Esophagus mucosa (tissue), 1 donor: Measurements from ENCODE around the gene TMC8. TPM values are rescaled to one million over a fixed set of nuclear protein-coding genes. Genes with fewer than 3 reads are reported as not detected.
A peak's percentile ranks its signal among the peaks of the same experiment; 100 is the strongest.

Experiments
- ATAC-seq: fragments of 200-7000 bp; cut with Tn5 transposase; one replicate; pipeline ENCODE4 v1.9.1; 2020
- total RNA-seq: library from RNA; stranded (reverse); gene quantifications from one replicate; pipeline ENCODE4 v1.2.4, GENCODE V29; 2023
- donor health status: DM: yes; HTN: yes; CAD: no.

Gene TMC8
- total RNA-seq, 1 donor from 2014 or later, result 2.0 TPM

DNA sequence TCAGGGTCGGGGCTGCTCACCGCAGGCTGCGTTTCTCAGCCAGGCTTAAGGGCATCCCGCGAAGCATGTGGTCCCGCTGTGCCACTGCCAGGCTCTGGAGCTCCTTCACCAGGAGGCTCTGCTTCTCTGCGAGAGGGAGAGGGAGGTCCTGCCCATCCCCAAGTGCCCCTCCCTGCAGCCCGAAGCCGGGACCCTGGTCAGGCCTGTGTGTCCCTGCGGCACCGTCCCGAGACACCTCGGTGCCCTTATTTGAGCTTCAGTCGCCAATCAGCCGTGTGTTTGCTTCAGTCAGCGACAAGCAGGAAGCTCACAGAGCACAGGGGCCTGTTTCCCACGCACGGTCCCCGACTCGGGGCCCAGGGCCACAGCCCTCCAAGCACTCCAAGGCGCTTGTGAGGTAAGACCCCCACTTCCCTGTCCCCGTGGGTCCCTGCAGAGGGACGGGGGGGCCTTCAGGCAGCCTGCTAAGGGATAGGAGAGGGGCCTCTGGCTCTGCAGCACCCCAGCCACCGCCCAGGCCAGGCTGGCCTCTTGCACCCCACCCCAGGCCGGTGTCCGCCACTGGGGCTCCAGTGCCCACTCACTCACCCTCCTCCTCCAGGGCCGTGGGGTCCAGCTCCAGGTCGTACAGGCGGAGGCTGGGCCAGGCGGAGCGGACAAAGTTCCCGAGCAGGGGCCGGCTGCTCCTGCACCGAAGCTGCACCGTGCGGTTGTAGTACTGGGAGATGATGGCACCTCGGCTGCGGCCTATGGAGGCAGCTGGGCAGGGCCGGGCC, 5.2 kb upstream of the TMC8 start:
- ATAC-seq, result no peak

- ATAC-seq, result no peak
Measured at GRCh38 chr17:78125976-78126894, 4.3 kb upstream of the TMC8 start.

DNA sequence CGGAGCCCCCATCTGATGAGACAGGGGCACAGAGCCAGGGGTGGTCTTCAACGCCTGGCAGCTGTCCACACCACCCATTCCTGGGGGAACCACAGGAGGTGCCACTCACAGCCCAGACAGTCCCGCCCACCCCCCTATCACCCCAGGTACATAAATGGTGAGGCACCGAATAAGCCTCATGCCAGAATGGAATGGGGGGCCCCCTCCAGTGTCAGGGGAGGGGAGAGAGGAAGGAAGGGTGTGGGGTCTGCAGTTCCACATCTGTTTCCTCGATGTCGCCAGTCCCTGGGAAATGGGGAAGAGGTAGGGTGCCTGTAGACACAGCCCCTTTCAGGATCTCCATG, 3.7 kb upstream of the TMC8 start:
- no peak for ATAC-seq

DNA sequence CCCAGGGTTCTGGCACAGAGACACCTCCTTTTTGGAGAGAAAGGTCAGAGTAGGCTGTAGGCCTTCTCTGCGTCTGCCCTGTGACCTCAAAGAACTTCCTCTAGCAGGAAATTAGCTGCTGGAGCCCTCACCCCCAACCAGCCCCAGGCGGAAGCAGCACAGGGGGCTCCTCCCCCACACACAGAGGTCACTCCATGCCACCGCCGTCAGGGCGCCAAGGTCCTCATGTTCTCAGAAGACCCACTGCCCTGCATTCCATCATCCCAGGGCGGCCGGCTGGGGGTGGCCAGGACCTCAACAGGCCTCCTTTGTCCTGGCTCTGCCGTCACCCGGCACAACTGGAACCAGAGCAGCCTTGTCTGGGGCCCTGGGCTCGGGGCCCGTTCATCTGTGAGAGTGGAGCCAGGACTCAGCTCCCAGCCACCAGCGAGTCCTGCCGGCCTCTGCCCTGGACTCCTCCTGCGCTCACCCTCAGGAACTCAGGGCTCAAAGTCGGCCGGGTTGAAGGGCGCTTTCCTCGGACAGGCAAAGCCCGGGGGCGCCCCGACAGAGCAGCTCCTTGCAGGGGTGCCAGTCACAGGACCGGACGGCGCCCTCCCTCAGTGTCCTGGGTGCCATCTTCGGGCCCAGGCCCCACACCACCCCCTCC, 3.2 kb upstream of the TMC8 start:
- peak; percentile 3 for ATAC-seq

- ATAC-seq, result peak; percentile 30
Measured at GRCh38 chr17:78127888-78128550, 2.6 kb upstream of the TMC8 start.

GRCh38 chr17:78128551-78129350, 1.8 kb upstream of the TMC8 start, which contains the start of gene TMC6:
Gene TMC6, minus strand, starts transcription at chr17:78128755. Its CDS starts 1,923 bp downstream, at chr17:78126832.
- peak; percentile 72 for ATAC-seq

DNA sequence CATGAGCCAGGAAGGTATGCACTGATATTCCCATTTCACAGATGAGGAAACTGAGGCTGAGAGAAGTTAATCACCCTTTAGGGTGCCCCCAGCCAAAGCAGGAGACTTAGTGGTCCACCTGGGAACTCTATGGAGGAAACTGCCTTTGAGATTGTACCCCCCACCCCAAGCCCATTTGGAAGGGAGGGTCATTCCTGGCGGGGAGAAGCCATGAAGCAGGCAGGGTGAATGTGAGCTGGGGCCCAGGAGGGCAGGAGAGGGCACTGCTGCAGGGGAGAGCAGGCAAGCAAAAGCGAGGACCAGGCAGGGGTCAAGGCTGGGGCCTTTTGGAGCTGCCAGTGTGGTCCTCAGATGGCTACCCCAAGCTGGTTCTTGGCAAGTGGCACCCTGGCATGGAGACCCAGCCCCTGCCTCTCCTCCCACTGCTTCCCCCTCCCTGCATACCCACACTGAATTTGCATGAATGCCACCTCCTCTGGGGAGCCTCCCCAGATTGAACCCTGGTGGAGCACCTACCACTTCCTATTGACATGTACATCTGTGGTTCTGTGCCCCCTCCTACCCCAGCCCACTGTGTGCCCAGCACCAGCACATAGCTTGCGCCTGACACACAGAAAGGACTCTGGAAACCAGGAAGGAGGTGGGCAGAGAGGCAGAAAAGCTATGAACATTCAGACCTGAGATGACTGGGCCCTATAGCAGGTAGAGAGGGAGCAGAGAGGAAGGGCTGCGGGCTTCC, 1.1 kb upstream of the TMC8 start:
- ATAC-seq, result no peak

DNA sequence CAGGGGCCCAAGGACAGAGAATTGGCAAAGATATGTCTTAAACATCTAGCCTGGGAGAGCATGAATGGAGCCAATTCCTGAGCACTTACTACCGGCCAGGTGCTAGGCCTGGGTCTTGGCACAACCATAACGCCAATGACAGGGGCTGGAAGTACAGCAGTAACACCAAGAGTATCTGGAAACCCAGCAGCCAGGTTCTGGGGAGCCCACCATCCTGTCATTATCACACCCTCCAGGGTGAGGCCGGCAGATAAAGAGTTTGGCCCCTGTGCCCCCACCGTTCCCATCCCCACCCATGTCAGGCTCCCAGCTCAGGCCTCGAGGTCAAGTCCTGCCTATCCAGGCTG, 508 bp upstream of the TMC8 start:
- no peak for ATAC-seq

GRCh38 chr17:78131172-78132083, 857 bp downstream of the TMC8 start:
- no peak for ATAC-seq

DNA sequence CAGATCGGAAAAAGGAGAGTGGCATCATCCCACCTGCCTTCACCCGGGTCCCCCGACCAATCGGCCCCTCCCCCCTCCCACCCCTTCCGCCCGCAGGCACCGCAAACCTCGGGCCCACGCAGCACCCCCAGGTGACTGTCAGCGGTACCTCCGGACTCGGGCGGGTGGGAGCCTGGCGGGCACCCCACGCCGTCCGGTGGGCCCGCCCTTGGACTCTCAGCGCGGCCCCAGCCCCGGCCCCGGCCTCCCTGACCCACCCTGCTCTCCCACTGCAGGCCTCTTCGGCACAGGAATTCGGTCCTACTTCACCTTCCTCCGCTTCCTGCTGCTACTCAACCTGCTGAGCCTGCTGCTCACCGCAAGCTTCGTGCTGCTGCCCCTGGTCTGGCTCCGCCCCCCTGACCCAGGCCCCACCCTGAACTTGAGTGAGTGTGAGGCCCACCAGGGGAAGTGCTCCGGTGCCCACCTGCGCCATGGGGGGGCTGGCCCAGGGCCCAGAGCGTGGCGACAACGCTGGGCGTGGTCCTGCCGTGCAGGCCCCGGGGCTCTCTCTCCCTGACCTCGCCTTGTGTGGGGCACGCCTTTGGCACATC, 1.6 kb downstream of the TMC8 start:
- ATAC-seq, result peak; percentile 40

- no peak for ATAC-seq
Measured at GRCh38 chr17:78132767-78133178, 2.2 kb downstream of the TMC8 start.

- ATAC-seq, result no peak
Measured at GRCh38 chr17:78133179-78133951, 2.8 kb downstream of the TMC8 start.

DNA sequence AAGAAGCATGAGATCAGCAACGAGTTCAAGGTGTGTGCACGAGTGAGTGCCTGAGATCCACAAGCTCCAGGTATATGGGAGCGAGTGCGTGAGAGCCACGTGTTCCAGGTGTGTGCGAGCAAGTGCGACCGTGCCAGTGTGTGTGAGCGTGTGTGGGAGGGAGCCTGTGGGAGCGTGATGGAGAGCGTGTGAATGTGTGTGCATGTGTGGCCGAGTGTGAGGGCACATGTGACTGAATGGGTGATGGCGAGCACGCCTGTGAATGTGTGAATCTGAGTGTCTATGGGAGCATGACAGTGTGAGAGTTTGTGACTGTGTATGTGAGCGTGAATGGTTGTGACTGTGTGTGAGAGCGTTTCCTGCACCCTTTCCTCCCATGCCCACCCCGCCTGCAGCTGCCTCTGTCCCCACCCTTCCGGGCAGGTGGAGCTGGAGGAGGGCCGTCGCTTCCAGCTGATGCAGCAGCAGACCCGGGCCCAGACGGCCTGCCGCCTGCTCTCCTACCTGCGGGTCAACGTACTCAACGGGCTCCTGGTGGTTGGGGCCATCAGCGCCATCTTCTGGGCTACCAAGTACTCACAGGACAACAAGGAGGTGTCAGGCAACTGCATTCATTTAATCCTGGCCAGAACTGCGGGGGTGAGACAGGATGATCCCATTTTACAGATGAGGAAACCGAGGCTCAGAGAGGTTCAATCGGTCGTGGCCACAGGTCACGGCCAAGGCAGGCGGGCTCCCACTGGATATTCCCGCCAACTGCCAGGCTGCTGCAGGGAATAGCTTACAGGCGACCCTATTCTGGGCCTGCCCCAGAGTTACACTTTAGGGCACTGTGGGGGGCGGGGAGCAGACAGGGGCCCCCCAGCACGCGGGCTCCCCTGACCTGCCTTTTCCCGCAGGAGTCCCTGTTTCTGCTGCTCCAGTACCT, 3.7 kb downstream of the TMC8 start:
- ATAC-seq, result no peak

DNA sequence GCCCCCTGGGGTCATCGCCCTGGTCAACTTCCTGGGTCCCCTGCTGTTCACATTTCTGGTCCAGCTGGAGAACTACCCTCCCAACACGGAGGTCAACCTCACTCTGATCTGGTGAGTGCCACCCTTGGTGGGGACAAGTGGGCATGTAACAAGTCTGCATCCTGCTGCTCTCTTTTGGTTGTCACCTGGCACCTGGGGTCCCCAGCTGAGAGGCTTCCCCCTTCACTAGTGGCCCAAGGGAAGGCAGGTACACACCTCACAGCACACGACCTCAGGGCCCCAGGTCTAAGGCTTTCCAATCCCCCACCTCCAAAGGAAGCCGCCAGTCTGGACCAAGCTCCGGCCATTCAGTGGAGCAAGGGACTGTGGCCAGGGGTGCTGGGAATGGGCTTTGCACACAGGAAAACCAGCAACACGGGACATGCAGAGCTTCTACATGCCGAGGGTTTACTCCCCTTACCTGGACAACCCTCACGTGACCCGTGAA, 4.4 kb downstream of the TMC8 start:
- ATAC-seq, result no peak

GRCh38 chr17:78135858-78136500, 5.4 kb downstream of the TMC8 start:
- no peak for ATAC-seq

DNA sequence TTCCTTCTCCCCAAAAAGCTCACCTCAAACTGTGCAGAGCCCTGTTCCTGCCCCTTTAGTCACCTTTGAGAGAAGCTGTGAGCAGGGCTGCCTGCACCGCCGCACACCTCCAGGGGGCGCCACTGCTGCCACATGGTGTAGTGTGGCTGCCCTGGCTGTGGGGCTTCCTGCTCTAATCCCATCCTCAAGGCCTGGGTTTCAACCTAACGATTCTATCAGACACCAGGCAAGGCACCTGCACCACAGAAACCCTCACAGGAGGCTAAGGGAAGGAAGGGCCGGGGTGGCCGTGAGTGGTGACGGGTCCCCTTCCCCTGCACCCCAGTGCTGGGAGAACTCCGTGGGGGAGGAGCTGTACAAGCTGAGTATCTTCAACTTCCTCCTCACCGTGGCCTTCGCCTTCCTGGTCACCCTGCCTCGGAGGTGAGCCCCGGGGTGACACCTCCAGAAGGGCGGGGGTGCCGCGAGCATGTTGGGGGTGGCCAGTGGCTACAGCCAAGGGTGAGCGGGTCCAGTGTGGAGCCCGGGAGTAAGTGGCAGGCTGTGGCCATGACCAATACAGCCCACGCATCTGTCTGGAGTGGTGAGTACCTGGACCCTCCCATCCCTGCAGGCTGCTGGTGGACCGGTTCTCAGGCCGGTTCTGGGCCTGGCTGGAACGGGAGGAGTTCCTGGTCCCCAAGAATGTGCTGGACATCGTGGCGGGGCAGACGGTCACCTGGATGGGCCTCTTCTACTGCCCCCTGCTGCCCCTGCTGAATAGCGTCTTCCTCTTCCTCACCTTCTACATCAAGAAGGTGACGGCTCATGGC, 7.0 kb downstream of the TMC8 start:
- peak; percentile 12 for ATAC-seq
